Astrocyte of the cerebellum (primary cell): ENCODE measurements around the gene GREB1L.

Experiments
- DNase-seq: peaks from one replicate; pipeline ENCODE4 v3.0.0-alpha.2; 2011; ENCODE audit warnings: low read depth
- H3K4me3 ChIP-seq: 2 replicates; pipeline ENCODE4 v1.5.1; 2011; ENCODE audit warnings: mild to moderate bottlenecking, low read depth, low read length, moderate library complexity
- in situ Hi-C: cut with HindIII; loops from 2 replicates; pipeline ENCODE4 v1.10.0; 2017; ENCODE audit warnings: low sequenced_read_pairs
- TF ChIP-seq, protein P1 (sequence below): IDR thresholded peaks from 2 replicates; pipeline ENCODE4 v1.5.1; 2012; ENCODE audit warnings: low read length, low read depth, moderate library complexity, mild to moderate bottlenecking; ENCODE audit errors: missing control alignments

Gene GREB1L

DNA sequence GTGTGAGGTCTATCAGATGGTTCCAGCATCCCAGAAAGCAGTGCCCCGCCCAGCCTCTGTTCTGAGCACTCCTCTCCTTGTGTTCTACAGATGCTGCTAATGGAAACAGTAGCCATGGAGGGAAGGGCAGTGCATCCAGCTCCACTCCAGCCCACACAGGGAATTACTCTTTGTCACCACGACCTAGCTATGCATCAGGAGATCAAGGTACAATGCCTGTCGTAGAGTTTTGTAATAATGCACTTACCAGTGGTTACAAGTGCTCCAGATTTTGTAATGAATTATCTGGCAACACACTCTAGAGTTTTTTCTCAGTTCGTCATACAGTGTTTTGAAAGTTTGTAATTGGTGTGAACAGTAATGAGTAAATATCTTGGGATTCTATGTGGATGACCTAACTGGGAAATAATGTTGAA, 197.4 kb downstream of the GREB1L start:
- peak; percentile 75 for DNase-seq
- TF ChIP-seq, protein P1, sequence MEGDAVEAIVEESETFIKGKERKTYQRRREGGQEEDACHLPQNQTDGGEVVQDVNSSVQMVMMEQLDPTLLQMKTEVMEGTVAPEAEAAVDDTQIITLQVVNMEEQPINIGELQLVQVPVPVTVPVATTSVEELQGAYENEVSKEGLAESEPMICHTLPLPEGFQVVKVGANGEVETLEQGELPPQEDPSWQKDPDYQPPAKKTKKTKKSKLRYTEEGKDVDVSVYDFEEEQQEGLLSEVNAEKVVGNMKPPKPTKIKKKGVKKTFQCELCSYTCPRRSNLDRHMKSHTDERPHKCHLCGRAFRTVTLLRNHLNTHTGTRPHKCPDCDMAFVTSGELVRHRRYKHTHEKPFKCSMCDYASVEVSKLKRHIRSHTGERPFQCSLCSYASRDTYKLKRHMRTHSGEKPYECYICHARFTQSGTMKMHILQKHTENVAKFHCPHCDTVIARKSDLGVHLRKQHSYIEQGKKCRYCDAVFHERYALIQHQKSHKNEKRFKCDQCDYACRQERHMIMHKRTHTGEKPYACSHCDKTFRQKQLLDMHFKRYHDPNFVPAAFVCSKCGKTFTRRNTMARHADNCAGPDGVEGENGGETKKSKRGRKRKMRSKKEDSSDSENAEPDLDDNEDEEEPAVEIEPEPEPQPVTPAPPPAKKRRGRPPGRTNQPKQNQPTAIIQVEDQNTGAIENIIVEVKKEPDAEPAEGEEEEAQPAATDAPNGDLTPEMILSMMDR: no peak
- in situ Hi-C loops: no loop called here
- no peak overlapping the region for H3K4me3 ChIP-seq

DNA sequence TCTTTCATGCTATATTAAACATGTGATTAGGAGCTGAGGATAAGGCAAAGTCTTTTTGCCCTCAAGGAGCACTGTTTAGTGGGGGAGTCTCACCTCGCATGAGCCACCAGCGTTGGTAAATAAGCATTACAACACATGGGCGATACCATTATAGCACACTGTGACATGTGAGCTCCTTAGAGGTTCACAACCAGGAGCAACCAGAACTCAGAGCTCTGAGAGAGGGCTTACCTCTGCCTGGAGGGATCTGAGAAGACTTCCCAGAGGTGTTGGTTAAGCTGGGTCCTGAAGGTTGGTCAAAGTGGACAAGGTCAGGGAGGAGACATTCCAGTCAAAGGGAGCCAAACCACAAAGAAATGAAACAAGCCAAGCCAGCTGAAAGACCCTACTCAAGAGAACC, 199.6 kb downstream of the GREB1L start:
- no peak overlapping the region for H3K4me3 ChIP-seq
- DNase-seq: no peak
- in situ Hi-C loops: no loop called here
- TF ChIP-seq, protein P1: no peak

DNA sequence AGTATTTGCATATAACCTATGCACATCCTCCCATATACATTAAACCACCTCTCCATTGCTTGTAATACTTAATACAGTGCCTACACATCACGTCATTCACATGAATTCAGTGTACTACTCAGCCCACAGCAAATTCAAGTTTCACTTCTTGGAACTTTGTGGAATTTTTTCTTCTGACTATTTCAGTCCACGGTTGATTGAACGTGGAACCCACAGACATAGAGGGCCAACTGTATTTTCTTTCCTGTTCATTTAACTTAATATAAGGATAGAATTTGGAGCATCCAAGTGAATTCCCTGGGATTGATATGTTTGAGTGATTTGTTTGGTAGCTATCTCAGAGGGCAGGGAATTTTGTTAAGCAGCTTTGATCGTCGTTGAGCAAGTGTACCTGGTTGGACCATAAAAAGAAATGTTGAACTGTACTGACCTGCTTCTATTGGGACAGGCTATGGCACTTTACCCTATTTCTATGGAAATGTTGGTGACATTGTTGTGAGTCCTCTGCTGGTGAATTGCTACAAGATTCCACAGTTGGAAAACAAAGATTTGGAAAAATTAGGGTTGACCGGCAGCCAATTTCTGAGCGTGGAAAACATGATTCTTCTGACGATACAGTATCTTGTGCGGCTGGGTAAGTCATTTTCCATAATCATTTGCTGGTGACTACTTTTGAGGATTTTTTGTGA, 201.9 kb downstream of the GREB1L start:
- no peak for DNase-seq
- TF ChIP-seq, protein P1: no peak
- no peak overlapping the region for H3K4me3 ChIP-seq
- in situ Hi-C loops: no loop called here

DNA sequence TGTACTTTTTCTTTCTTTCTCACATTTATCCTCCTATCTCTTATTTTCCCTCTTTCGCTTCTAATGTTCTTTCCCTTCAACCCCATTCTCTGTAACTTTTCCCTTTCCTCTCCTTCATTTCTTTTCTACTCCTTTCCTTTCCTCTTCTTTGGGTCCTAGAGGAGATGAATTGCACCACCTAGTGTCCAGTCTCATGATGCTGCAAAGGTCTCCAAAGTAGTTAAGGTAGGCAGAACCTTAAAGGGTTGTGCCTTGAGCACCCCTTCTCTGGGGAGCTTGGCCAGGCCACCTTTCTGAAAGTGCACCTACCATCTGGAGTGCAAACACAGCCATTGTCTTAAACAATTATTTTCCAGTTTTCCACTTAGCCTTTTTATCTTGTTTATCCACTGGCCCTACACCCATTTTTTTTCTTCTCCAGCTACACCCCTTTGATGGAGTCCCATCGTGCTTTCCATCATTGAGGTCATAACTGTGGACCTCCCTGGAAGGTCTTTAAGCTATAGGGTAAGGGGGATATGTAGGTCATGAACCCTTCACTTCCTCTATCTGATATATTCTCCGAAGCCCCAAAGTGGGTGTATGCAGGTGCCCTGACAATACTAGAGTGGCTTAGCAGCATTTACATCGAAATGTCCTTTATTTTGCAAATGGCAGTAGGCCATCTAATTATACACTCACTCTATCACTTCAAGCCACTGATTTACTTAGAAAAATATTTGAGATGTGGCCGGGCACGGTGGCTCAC, 202.6 kb downstream of the GREB1L start:
- TF ChIP-seq, protein P1: peak; percentile 90
- no peak overlapping the region for H3K4me3 ChIP-seq
- DNase-seq: peak; percentile 58
- in situ Hi-C loops: loop anchor here (5.0 kb wide), 1 partner anchor 42 kb away; no protein-coding TSS in a partner anchor

DNA sequence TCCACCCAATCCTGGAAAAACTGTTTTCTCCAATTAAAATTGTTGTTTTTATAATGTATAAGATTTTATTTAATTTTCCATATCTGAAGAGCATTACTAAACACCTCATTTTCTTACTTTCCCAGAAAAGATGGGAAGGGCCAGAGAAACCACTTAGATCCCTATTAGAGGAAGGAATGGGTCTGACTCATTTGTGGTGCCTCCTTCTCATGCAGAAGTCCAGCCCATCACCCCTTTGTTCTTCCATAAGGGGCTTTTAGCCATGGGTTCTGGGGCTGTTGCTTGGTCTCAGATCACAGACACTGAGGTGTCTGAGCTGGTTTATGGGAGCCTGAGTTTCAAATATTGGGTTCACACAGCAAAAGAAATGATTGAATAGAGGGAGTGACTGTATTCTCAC, 206.3 kb downstream of the GREB1L start:
- in situ Hi-C loops: loop anchor here (5.0 kb wide), 1 partner anchor 46 kb away; no protein-coding TSS in a partner anchor
- TF ChIP-seq, protein P1: no peak
- DNase-seq: no peak
- no peak overlapping the region for H3K4me3 ChIP-seq

DNA sequence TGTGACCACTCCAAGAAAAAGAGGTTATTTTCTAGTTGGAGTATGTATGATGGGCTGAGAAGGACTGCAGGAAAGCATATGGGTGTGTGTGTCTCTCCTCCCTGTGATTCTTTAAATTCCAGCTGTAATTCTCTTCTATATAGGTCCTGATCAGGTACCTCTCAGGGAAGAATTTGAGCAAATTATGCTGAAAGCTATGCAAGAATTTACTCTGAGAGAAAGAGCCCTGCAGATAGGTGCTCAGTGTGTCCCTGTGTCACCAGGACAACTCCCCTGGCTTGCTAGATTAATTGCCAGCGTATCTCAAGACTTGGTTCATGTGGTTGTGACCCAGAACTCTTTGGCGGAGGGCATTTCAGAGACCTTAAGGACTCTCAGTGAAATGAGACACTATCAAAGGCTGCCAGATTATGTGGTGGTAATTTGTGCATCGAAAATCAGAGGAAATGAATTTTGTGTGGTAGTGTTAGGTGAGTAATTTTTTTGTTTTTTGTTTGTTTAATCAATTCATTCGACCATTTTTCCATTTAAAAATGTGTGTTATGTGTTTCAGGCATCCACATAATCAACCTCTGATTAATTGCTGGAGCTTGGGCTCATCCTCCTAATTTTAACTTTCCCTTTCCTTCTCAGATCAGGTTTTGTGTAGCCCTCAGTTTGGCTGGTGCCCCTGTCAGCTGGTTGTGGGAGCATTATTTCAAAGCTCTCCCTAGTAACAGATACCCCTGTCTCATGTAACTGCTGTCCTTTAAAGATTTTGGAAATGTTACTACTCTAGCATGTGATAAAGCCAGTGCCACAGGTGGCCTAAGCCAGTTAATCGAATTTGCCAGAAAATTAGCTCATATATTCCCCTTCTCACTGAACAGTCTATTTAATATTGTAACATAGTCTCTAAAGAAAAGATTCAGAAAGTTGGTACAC, 207.6 kb downstream of the GREB1L start:
- in situ Hi-C loops: loop anchor here (5.0 kb wide), 2 partner anchors 47 to 242 kb away; no protein-coding TSS in a partner anchor
- no peak overlapping the region for H3K4me3 ChIP-seq
- no peak for DNase-seq
- TF ChIP-seq, protein P1: no peak
